Psoas muscle (tissue), 8 donors: ENCODE results near the gene CFAP99. TPM values are rescaled to one million over a fixed set of nuclear protein-coding genes. Genes with fewer than 3 reads are reported as not detected.
"Not testable (repeated sequence)": the region's sequence is repeated elsewhere in the genome, so short reads cannot be mapped to it uniquely, and the experiment has no call there.

ENCODE experiments used
- ATAC-seq, 4 donors: fragments of 200-7000 bp; cut with Tn5 transposase; one replicate each; pipeline ENCODE4 v1.9.1; 2020; ENCODE audit warnings: moderate library complexity in 3 of 4, mild to moderate bottlenecking in 2 of 4
- DNase-seq, 2 donors: peaks; one replicate each; pipeline ENCODE4 v3.0.0-alpha.2; 2020
- H3K27ac ChIP-seq: fragments of 200-600 bp; one replicate; pipeline ENCODE4 v1.8.0; 2022
- H3K27me3 ChIP-seq, 3 donors: fragments of 200-600 bp in 1 of 3; one replicate each; pipeline versions ENCODE4 v1.6.1 to v1.8.0; 2013 to 2022; ENCODE audit warnings: low read length in 2 of 3, mild to moderate bottlenecking in 2 of 3, moderate library complexity in 1 of 3; ENCODE audit not compliant: insufficient read depth in 3 of 3
- H3K36me3 ChIP-seq, 2 donors: fragments of 200-600 bp in 1 of 2; one replicate each; pipeline versions ENCODE4 v1.6.1 to v1.8.0; 2013 to 2022; ENCODE audit warnings: low read depth in 1 of 2, mild to moderate bottlenecking in 1 of 2, moderate library complexity in 1 of 2; ENCODE audit not compliant: insufficient read depth in 1 of 2
- H3K4me1 ChIP-seq: fragments of 200-600 bp; one replicate; pipeline ENCODE4 v1.8.0; 2022
- H3K4me3 ChIP-seq: fragments of 200-600 bp; one replicate; pipeline ENCODE4 v1.8.0; 2022; ENCODE audit warnings: mild to moderate bottlenecking
- H3K9me3 ChIP-seq: fragments of 200-600 bp; one replicate; pipeline ENCODE4 v1.8.0; 2022
- CTCF ChIP-seq: fragments of 200-600 bp; IDR thresholded peaks from one replicate; pipeline ENCODE4 v1.8.0; 2022; ENCODE audit warnings: antibody characterized with exemption
- WGBS, 3 donors: extraction: QIAGEN DNeasy Blood & Tissue Kit; methylation state at CpG; one replicate each; pipeline versions ENCODE4 v1.1.6 to v1.1.7; 2013; 5-methylcytosine and 5-hydroxymethylcytosine counted together
- intact Hi-C, 2 donors: fragments of 100-400 bp; cut with DNase I; formaldehyde crosslinking; loops; one replicate each; pipeline versions ENCODE4 v1.11.0 to v1.14.2; 2022
- polyA plus RNA-seq, 3 donors: library from polyadenylated mRNA; stranded (reverse); fragments of 200-250 nt; gene quantifications; one replicate each; pipeline ENCODE4 v1.2.3, GENCODE V29; 2013
- total RNA-seq, 4 donors: library from RNA; stranded (reverse); fragmentation: NEBNext Ultra II Directional in 2 of 4; extraction: Animal tissue kit (Norgen Biotek cat#: 25700) in 2 of 4; gene quantifications; one replicate each; pipeline versions ENCODE4 v1.2.1 to v1.2.4, GENCODE V29; 2021 to 2023
- donor health status: healthy with polysubstance abuse.
- donor health status: DM: no; HTN: no; CAD: no; lungs with moderate emphysema.
- donor health status: Bipolar disorder and iron deficiency.
- donor health status: healthy.
- donor health status: DM: yes; HTN: yes; CAD: no.
- donor health status: DM: no; HTN: no; CAD: no.
- donor health status: DM: no; HTN: no; CAD: no.
- donor health status: DM: yes; HTN: yes; CAD: no.

The CFAP99 gene
- total and polyA plus RNA-seq, 7 donors, result 0.03 TPM; not detected in 5

GRCh38 chr4:2373532-2373931 lies 45.2 kb upstream of the CFAP99 start:
- 88 to 92% (median 89%) methylated on average over 7 of the region's 7 CpGs for WGBS, 3 donors
- Histone ChIP-seq H3K36me3 (no peaks in the 10 kb centered on the region), H3K9me3 (peaks cover 5% of the 10 kb centered on the region), H3K27me3 (no peaks in the 10 kb centered on the region), H3K4me3 (no peak overlapping the region), H3K27ac (no peak overlapping the region), H3K4me1 (no peaks in the 10 kb centered on the region)
- DNase-seq (peak in 1 of 2 donors; percentile 28), ATAC-seq (no peak)
- no peak for TF ChIP-seq CTCF
- intact Hi-C loops, result no loop called here

GRCh38 chr4:2375427-2375826 lies 43.3 kb upstream of the CFAP99 start:
- WGBS, 3 donors, result 78 to 85% (median 79%) methylated on average over 10 of the region's 10 CpGs
- no peak overlapping the region for H3K4me3 ChIP-seq
- intact Hi-C loops, result no loop called here
- no peaks in the 10 kb centered on the region for H3K9me3 ChIP-seq
- ATAC-seq (no peak), DNase-seq (no peak)
- H3K36me3 ChIP-seq, result no peaks in the 10 kb centered on the region
- no peaks in the 10 kb centered on the region for H3K27me3 ChIP-seq
- no peaks in the 10 kb centered on the region for H3K4me1 ChIP-seq
- no peak for TF ChIP-seq CTCF
- H3K27ac ChIP-seq, result no peak overlapping the region

- WGBS, 3 donors, result 87 to 90% (median 90%) methylated on average over 14 of the region's 14 CpGs
- Histone ChIP-seq H3K27me3 (no peaks in the 10 kb centered on the region), H3K4me1 (no peaks in the 10 kb centered on the region), H3K4me3 (no peak overlapping the region), H3K27ac (no peak overlapping the region), H3K9me3 (no peaks in the 10 kb centered on the region), H3K36me3 (no peaks in the 10 kb centered on the region)
- no peak for TF ChIP-seq CTCF
- ATAC-seq (no peak), DNase-seq (no peak)
- intact Hi-C loops, result no loop called here
These were observed 41.5 kb upstream of the CFAP99 start for GRCh38 chr4:2377241-2377640.

GRCh38 chr4:2378401-2378800 lies 40.4 kb upstream of the CFAP99 start:
- TF ChIP-seq CTCF, result no peak
- H3K4me3 ChIP-seq, result no peak overlapping the region
- H3K9me3 ChIP-seq, result no peaks in the 10 kb centered on the region
- no peaks in the 10 kb centered on the region for H3K27me3 ChIP-seq
- no peaks in the 10 kb centered on the region for H3K36me3 ChIP-seq
- intact Hi-C loops, result no loop called here
- WGBS, 3 donors, result 71 to 86% (median 72%) methylated on average over 5 of the region's 5 CpGs
- ATAC-seq (no peak), DNase-seq (no peak)
- no peak overlapping the region for H3K27ac ChIP-seq
- H3K4me1 ChIP-seq, result no peaks in the 10 kb centered on the region

- Histone ChIP-seq H3K27me3 (no peaks in the 10 kb centered on the region), H3K36me3 (no peaks in the 10 kb centered on the region), H3K4me3 (no peak overlapping the region), H3K27ac (no peak overlapping the region), H3K9me3 (no peaks in the 10 kb centered on the region), H3K4me1 (no peaks in the 10 kb centered on the region)
- 62 to 80% (median 77%) methylated on average over 3 of the region's 3 CpGs for WGBS, 3 donors
- no peak for DNase-seq
- intact Hi-C loops, result no loop called here
- TF ChIP-seq CTCF, result no peak
- no peak for ATAC-seq
These were observed 39.9 kb upstream of the CFAP99 start for GRCh38 chr4:2378898-2379297.

- H3K27me3 ChIP-seq, DNase-seq, H3K9me3 ChIP-seq, H3K4me3 ChIP-seq, intact Hi-C loops, H3K36me3 ChIP-seq, H3K4me1 ChIP-seq, H3K27ac ChIP-seq, ATAC-seq: not testable (repeated sequence)
- 79 to 88% (median 87%) methylated on average over 6 of the region's 6 CpGs for WGBS, 3 donors
These were observed 38.2 kb upstream of the CFAP99 start for GRCh38 chr4:2380589-2380988.

- H3K27ac ChIP-seq, H3K36me3 ChIP-seq, ATAC-seq, H3K27me3 ChIP-seq, H3K4me3 ChIP-seq, H3K9me3 ChIP-seq, H3K4me1 ChIP-seq, intact Hi-C loops, DNase-seq: not testable (repeated sequence)
- WGBS, 3 donors, result 79 to 87% (median 85%) methylated on average over 7 of the region's 7 CpGs
These were observed 36.0 kb upstream of the CFAP99 start for GRCh38 chr4:2382769-2383202.
